HG03439 (cell line): Measurements from ENCODE around the gene CCDC7.
A peak's percentile ranks its signal among the peaks of the same experiment; 100 is the strongest.
"Not testable (repeated sequence)": the region's sequence is repeated elsewhere in the genome, so short reads cannot be mapped to it uniquely, and the experiment has no call there.

Source experiments
- ATAC-seq: cut with Tn5 transposase; IDR thresholded peaks from one replicate; pipeline ENCODE4 v1.9.1; 2021; ENCODE audit warnings: mild to moderate bottlenecking, moderate library complexity; ENCODE audit not compliant: unreplicated experiment

CCDC7 gene

DNA sequence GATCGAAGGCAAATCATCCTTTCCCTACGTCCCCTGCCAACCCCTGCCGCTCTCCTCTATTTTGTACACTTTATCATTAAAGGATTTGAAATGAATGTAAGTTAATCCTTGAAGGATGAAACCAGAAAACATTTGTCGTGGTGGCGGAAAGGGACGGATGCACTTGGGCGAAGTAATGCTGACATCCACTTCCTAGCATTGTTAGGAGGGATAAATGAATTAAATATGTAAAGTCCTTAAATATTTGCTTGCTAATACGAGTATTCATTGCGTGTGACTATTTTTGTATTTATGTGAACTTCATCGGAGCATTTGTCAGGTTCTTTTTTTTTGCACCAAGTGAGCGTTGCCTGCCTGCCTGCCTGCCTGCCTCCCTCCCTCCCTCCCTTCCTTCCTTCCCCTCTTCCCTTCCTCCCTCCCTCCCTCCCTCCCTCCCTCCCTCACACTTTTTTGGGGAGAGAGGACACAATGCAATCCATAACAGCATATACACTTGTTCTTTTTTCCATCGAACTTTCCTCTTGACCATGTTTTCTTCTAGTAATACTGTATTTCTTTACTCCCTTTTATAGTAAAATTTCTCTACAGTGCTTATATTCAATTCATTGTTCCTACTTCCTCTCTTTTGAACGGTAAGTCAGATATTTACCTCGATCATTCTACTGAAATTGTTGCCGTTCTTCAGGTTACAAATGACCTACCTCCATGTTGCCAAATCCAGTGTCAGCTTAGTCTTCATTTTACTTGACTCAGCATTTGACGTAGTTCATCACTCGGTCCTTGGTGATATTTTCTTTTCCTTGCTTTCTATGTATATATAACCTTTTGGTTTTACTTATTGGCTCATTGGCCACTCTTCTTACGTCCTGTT lies 831 bp downstream of the CCDC7 start:
- no peak for ATAC-seq

GRCh38 chr10:32454148-32454547 lies 8.2 kb downstream of the CCDC7 start:
- no peak for ATAC-seq

GRCh38 chr10:32459051-32459698 lies 13.2 kb downstream of the CCDC7 start:
- no peak for ATAC-seq

DNA sequence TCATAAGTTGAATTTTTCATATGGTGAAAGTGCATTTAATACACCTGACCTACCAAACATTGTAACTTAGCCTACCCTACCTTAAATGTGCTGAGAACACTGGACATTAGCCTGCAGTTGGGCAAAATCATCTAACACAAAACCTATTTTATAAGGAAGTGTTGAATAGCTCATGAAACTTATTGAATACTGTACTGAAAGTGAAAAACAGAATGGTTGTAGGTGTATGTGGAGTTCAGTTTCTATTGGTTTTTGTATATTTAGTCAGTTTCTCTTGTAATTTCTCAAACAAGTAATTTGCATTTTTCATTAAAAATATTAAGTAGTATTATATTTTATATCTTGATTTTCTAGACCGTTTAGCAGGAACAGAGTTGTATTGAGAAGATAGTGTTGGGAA lies 15.3 kb downstream of the CCDC7 start:
- no peak for ATAC-seq

DNA sequence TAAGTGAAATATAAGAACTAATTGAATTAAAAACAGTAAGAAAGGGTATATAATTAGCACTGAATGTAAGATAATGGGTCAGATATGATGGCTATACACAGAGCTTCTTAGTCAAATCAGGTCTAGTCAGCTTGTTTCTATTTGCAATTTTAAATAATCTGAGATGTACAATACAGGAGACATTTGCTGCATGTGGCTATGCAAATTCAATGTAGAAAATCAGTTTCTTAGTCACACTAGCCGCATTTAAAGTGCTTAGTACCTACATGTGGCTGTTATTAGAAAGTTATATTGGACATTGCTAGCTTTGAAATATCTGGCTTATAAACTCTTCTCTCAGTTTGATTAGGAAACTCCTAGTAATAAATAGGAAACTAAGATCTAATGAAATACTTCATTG lies 25.3 kb downstream of the CCDC7 start:
- peak; percentile 79 for ATAC-seq

DNA sequence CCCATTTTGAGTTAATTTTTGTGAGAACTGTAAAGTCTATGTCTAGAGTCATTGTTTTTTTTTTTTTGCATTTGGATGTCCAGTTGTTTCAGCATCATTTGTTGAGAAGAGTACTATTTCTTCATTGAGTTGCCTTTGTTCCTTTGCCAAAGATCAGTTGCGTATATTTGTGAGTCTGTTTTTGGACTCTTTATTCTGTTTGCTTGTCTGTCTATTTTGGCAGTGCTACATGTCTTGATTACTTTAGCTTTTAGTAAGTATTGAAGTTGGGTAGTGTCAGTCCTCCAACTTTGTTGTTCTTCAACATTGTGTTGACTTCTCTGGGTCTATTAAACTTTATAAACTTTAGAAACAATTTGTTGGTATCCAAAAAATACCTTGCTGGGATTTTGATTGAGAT lies 31.6 kb downstream of the CCDC7 start:
- no peak for ATAC-seq

DNA sequence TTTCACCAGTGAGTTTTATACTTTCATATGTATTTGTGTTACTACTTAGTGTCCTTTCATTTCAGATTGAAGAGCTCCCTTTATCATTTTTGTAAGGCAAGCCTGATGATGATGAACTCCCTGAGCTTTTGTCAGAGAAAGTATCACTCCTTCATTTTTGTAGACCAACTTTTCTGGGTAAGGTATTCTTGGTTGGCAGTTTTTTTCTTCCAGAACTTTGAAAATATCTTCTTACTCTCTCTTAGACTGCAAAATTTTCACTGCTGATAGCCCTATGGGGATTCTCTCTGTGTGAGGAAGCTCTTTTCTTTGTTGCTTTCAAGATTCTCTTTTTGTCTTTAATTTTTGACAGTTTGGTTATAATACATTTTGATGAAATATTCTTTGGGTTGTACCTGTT lies 35.7 kb downstream of the CCDC7 start:
- no peak for ATAC-seq

GRCh38 chr10:32483019-32483502 lies 37.1 kb downstream of the CCDC7 start:
- not testable (repeated sequence) for ATAC-seq

DNA sequence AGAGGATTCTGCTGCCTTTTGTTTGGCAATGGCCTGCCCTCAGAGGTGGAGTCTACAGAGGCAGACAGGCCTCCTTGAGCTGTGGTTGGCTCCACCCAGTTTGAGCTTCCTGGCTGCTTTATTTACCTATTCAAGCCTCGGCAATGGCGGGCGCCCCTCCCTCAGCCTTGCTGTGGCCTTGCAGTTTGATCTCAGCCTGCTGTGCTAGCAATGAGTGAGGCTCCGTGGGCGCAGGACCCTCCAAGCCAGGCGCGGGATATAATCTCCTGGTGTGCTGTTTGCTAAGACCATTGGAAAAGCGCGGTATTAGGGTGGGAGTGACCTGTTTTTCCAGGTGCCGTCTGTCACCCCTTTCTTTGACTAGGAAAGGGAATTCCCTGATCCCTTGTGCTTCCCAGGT lies 42.1 kb downstream of the CCDC7 start:
- not testable (repeated sequence) for ATAC-seq

- ATAC-seq = no peak
Measured at GRCh38 chr10:32489158-32489557, 43.2 kb downstream of the CCDC7 start.

GRCh38 chr10:32489901-32490300 lies 44.0 kb downstream of the CCDC7 start:
- ATAC-seq = no peak

DNA sequence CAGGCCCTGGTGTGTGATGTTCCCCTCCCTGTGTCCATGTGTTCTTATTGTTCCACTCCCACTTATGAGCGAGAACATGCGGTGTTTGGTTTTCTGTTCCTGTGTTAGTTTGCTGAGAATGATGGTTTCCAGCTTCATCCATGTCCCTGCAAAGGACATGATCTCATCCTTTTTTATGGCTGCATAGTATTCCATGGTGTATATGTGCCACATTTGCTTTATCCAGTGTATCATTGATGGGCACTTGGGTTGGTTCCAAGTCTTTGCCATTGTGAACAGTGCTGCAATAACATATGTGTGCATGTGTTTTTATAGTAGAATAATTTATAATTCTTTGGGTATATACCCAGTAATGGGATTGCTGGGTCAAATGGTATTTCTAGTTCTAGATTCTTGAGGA lies 48.6 kb downstream of the CCDC7 start:
- not testable (repeated sequence) for ATAC-seq

GRCh38 chr10:32500136-32500535 lies 54.2 kb downstream of the CCDC7 start:
- ATAC-seq = not testable (repeated sequence)

GRCh38 chr10:32501906-32502305 lies 56.0 kb downstream of the CCDC7 start:
- ATAC-seq = no peak

GRCh38 chr10:32505762-32506420 lies 60.0 kb downstream of the CCDC7 start:
- not testable (repeated sequence) for ATAC-seq

- ATAC-seq = no peak
Measured at GRCh38 chr10:32511599-32511998, 65.7 kb downstream of the CCDC7 start.

GRCh38 chr10:32516567-32517495 lies 70.9 kb downstream of the CCDC7 start:
- no peak for ATAC-seq

DNA sequence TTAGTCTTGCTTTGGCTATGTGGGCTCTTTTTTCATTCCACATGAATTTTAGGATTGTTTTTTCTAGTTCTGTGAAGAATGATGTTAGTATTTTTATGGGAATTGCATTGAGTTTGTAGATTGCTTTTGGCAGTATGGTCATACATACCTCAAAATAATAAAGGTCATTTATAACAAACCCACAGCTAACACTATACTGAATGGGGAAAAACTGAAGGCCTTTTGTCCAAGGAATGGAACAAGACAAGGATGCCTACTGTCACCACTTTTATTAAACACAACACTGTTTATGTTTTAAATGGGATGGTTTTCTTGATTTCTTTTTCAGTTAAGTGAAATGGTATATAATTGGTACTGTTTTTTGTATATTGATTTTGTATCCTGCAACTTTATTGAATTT lies 84.3 kb downstream of the CCDC7 start:
- no peak for ATAC-seq

GRCh38 chr10:32538256-32538655 lies 92.3 kb downstream of the CCDC7 start:
- no peak for ATAC-seq

GRCh38 chr10:32540691-32541470 lies 94.9 kb downstream of the CCDC7 start:
- no peak for ATAC-seq
